SH-SY5Y (cell line): ENCODE data around the gene SLC35F2.

Experiments used
- GATA2 ChIP-seq: IDR thresholded peaks from 2 replicates; pipeline ENCODE4 v1.6.1; 2011; ENCODE audit warnings: mild to moderate bottlenecking, low read depth, low read length
- GATA3 ChIP-seq: IDR thresholded peaks from 2 replicates; pipeline ENCODE4 v1.6.1; 2011; ENCODE audit warnings: low read depth, mild to moderate bottlenecking, low read length, moderate library complexity

Gene SLC35F2

DNA sequence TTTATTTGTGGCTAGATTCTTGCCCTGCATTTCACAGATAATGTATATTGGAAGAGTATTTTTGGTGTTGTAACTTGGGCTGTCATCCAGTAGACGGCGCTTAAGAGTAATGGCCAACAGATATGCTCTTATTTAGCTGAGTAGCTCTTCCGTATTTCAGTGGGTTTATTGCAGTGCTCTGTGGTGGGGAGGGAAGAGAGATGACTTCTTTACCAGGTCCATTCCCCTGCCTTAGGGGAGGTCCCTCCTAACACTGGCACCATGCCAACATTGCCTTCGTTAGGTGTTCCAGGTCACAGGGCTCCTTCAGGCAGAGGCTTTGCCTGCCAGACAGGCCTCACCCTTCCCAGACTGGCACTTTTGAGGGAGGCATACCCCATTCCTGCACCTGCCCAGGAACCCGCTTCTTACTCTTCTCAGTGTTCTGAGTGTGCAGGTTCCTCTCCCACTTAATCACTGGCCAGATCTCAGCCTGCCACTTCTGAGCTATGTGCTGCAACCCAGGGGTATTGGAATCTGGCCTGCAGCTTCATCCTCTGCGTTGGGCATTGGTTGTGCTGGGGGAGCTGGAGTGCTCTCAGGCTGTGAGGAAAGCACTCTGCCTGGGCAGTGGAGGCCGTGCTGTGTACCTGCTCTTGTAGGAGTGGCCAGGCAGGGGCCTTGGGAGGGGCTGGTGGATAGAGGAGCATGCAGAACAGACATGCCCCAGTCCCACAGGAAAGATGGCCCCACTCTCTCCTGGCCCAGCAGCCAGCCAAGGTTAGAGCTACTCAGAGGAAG, 117.4 kb downstream of the SLC35F2 start:
- TF ChIP-seq GATA3 = no peak
- TF ChIP-seq GATA2 = no peak
